ENCODE results near the gene MAN1C1. TPM values are rescaled to one million over a fixed set of nuclear protein-coding genes. Genes with fewer than 3 reads are reported as not detected.

The MAN1C1 gene
- total and polyA plus RNA-seq, 9 of the 15 experiments (the other 6 are each of a cell fraction or from before 2014, with no cell fraction given): 0.04 to 0.44 (median 0.10) TPM; not detected in 3

DNA sequence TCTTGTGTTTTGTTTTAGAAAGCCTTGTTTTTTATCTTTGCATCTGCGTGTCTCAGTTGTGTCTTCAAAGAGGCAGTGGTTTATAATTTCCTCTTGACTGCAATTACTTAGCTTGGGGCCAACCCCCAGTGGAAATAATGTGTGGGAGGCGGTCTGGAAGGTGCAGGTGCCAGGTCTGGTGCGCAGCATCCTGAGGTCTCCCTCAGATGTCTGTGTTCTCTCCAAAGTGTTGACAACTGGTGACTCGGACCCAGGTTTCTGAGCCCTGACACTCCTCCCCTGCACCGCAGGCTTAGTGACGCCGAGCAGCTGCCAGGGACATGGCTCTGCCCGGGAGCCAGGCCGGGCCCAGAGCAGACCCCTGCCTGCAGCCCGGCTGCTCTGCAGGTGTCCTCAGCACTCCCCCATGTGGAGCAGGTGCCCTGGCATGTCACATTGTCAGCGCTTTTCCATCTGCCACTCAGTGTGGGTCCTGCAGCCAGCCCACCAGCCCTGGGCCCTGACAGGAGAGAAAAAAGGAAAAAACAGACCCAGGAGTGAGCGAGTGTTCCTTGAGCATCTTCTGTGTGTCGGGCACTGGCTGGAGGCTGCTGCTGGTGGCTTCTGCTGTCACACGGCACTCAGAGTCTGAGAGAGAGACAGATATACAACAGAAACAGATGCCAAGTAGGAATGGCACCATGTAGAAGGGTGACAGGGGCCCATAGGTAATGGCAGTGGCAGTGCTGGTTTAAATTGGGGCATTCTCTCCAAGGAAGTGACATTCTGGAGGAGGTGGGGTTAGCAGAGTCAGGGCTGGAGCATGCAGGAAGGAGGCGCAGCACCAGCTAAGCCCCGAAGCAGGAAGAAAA lies 158.6 kb downstream of the MAN1C1 start:
- H3K4me3 ChIP-seq: no peak overlapping the region
- no peak overlapping the region for H3K27ac ChIP-seq (ENCODE audit: extremely low read depth, low read depth, low read length)

More for the DNA sequence above, 158.6 kb downstream of the MAN1C1 start:
- ATAC-seq: no peak
- H3K79me2 ChIP-seq (ENCODE audit: control insufficient read depth, insufficient read depth, low read length): no peaks in the 10 kb centered on the region
- H3K36me3 ChIP-seq (ENCODE audit: control insufficient read depth, insufficient read depth, low read length): no peaks in the 10 kb centered on the region
- in situ Hi-C loops (cut with MboI): no loop called here
- FAIRE-seq: no peak
- ChIA-PET POLR2A (interaction anchor here (0.6 to 0.8 kb wide), 2 partner anchors 12 to 57 kb away, joined by 3 to 4 read pairs; no protein-coding TSS in a partner anchor), CTCF (ENCODE audit: low intra/inter-chr PET ratio) (no interaction called here)
- H3K9ac ChIP-seq (ENCODE audit: insufficient read depth in 1 of 2, low read depth in 2 of 2, low read length in 2 of 2): no peak overlapping the region
- H3K4me1 ChIP-seq (replicated peaks in 1 of 2; ENCODE audit: control insufficient read depth in 2 of 2, insufficient read depth in 2 of 2, low read length in 2 of 2): peaks cover 1 to 23% of the 10 kb centered on the region in 2 experiments
- TF ChIP-seq, protein P1, sequence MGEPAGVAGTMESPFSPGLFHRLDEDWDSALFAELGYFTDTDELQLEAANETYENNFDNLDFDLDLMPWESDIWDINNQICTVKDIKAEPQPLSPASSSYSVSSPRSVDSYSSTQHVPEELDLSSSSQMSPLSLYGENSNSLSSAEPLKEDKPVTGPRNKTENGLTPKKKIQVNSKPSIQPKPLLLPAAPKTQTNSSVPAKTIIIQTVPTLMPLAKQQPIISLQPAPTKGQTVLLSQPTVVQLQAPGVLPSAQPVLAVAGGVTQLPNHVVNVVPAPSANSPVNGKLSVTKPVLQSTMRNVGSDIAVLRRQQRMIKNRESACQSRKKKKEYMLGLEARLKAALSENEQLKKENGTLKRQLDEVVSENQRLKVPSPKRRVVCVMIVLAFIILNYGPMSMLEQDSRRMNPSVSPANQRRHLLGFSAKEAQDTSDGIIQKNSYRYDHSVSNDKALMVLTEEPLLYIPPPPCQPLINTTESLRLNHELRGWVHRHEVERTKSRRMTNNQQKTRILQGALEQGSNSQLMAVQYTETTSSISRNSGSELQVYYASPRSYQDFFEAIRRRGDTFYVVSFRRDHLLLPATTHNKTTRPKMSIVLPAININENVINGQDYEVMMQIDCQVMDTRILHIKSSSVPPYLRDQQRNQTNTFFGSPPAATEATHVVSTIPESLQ (CRISPR knock-in tag; IDR thresholded peaks at IDR 0.05): no peak
- TF ChIP-seq, protein P2, sequence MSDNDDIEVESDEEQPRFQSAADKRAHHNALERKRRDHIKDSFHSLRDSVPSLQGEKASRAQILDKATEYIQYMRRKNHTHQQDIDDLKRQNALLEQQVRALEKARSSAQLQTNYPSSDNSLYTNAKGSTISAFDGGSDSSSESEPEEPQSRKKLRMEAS (CRISPR knock-in tag; IDR thresholded peaks at IDR 0.05): peak; percentile 19; the same call in 1 of the 2 replicates
- no peak for TF ChIP-seq ZNF124 (CRISPR knock-in tag; IDR thresholded peaks at IDR 0.05)
- BruUV-seq (replicated peaks): no TSS peak
- H4K20me1 ChIP-seq (replicated peaks; ENCODE audit: control insufficient read depth, insufficient read depth, low read length): peaks cover 7% of the 10 kb centered on the region; the same call in 1 of the 2 replicates
- intact Hi-C loops (cut with micrococcal nuclease): no loop called here
- peaks cover 4 to 33% of the 10 kb centered on the region in 2 experiments; a peak in 4 of 5 replicates for H3K27me3 ChIP-seq (ENCODE audit: control insufficient read depth in 2 of 2, insufficient read depth in 2 of 2, low read length in 2 of 2)
- WGBS (ENCODE audit: insufficient coverage, low coverage, missing lambda C conversion rate): 19% methylated on average over 16 of the region's 16 CpGs
- no peaks in the 10 kb centered on the region for H3K9me1 ChIP-seq (ENCODE audit: control insufficient read depth, insufficient read depth, low read length)
- no peaks in the 10 kb centered on the region for H3K9me3 ChIP-seq (replicated peaks; ENCODE audit: control insufficient read depth, insufficient read depth, low read depth, low read length)
- no peak for DNase-seq (ENCODE audit: extremely low read depth in 1 of 4, low spot score in 3 of 4)
- H3K4me2 ChIP-seq (ENCODE audit: insufficient read depth, low read length): no peak overlapping the region
- no peak overlapping the region for H2AFZ ChIP-seq (ENCODE audit: low read depth, low read length)
